ENCODE measurements around the gene PNPLA6.
A peak's percentile ranks its signal among the peaks of the same experiment; 100 is the strongest.

The PNPLA6 gene

DNA sequence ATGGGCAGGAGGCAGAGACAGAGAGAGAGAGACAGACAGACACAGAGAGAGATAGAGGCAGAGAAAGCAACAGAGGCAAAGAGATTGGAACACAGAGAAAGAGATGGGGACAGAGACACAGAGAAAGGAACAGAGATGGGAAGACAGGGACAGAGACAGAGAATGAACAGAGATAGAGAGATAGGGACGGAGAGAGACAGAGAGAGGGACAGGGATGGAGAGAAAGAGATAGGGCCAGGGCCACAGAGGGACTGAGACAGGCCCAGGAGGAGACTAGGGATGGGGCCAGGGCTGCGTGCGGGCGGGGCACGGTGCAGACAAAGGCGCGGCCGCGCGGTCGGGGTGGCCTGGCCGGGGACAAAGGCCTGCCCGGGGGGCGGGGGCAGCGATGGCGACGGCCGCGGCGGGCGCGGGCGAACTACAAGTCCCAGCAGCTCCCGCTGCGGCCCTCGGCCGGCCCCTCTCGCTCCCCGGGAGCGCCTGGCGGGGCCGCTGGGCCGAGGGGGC, 19.8 kb upstream of the PNPLA6 start, which contains the start of gene ZNF358:
Gene ZNF358 (plus strand): TSS at position 459 of the 507 bp plus-strand sequence. CDS start 3,140 bp downstream, outside the sequence.
- peak; percentile 85 for DNase-seq

DNA sequence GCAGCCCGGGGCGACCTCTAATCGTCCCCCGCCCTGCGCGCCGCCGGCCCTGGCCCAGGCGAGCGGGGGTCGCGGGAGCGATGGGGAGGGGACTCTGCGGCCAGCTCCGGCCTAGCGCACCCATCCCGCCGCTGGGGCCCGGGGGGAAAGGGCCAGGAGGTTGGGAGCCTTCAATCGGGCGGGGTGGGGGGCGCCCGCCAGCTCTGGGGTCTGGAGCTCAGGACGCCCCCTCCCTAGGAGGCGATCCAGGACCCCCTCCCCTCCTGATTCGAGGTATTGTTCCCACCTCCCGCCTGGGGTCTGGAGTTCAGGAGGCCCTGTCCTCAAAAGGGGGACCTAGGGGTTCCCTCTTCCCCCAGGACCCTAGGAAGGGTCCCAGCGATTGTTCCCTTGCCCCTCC, 19.2 kb upstream of the PNPLA6 start:
- peak; percentile 36 for DNase-seq

DNA sequence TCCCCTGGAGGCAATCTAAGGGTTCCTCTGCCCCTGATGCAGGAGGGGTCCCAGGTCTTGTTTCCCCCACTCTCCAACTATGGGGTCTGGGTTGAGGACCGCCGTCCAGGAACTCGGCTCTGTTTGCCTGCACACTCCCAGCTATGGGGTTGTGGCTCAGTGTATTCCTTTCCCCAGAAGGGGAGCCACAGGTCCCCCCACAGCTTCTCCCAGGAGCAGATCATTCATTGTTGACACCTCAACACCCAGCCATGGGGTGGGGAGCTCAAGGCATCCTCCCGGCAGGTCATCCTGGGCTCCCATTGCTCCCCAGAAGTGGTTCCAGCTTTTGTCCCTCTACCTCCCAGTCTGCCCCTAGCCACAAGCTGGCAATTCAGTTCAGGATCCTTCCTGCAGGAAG, 18.6 kb upstream of the PNPLA6 start:
- DNase-seq = no peak

- no peak for DNase-seq
These were observed 16.0 kb upstream of the PNPLA6 start for GRCh38 chr19:7519361-7520130.

GRCh38 chr19:7520131-7521051, 15.1 kb upstream of the PNPLA6 start:
- no peak for DNase-seq

GRCh38 chr19:7521551-7522071, 13.9 kb upstream of the PNPLA6 start:
- no peak for DNase-seq

- DNase-seq = peak; percentile 99
These were observed 13.2 kb upstream of the PNPLA6 start, which contains the start of gene MCOLN1 for GRCh38 chr19:7522072-7522922. Gene MCOLN1 (plus strand): TSS chr19:7522624. CDS start chr19:7522751, 127 bp downstream.

- peak; percentile 29 for DNase-seq
These were observed 12.4 kb upstream of the PNPLA6 start for GRCh38 chr19:7522923-7523667.

- DNase-seq = no peak
These were observed 11.0 kb upstream of the PNPLA6 start for GRCh38 chr19:7524523-7524922.

DNA sequence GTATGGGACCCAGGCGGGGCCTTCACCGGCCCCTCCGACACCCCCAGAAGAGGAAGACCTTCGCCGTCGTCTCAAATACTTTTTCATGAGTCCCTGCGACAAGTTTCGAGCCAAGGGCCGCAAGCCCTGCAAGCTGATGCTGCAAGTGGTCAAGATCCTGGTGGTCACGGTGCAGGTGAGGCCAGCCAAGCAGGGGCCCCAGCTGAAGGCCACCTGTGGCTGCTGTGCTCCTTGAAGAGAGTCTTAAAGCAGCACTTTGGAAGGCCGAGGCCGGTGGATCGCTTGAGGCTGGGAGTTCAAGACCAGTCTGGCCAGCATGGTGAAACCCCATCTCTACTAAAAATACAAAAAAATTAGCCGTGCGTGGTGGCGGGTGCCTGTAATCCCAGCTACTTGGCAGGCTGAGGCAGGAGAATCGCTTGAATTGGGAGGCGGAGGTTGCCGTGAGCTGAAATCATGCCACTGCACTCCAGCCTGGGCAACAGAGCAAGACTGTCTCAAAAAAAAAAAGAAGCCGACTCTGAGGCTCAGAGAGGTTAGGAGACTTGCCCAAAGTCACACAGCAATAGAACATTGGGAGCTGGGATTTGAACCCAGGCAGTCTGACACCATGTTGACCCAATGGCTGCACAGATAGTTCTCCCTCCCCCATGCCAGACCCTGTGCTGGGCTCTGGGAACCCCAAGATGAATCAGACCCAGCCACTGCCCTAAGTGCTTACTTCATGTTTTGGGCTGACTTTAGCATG, 10.4 kb upstream of the PNPLA6 start:
- DNase-seq = no peak

DNA sequence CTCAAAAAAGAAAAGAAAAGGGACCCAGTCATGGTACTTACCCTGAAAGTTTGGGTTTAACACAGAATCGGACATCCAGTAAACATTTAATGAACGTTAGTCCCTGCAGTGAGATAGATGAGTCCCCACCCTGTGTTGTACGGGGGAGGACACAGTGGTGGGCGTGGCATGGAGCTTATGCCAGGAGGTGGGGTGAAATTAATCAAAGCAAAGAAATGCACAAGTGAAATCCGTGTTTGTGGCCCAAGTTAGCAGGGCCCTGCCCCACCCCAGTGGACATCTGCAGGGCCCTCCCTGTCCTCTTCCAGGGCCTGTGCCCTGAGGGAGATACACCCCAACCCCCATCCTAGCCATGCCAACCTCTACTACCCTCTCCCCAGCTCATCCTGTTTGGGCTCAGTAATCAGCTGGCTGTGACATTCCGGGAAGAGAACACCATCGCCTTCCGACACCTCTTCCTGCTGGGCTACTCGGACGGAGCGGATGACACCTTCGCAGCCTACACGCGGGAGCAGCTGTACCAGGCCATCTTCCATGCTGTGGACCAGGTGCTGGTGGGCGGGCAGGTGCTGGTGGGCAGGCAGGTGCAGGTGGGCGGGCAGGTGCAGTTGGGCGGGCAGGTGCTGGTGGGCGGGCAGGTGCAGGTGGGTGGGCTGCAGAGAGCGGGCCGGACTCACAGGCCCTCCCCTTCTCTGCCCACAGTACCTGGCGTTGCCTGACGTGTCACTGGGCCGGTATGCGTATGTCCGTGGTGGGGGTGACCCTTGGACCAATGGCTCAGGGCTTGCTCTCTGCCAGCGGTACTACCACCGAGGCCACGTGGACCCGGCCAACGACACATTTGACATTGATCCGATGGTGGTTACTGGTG, 9.2 kb upstream of the PNPLA6 start:
- DNase-seq = no peak

GRCh38 chr19:7527516-7528191, 7.9 kb upstream of the PNPLA6 start:
- DNase-seq = peak; percentile 22

DNA sequence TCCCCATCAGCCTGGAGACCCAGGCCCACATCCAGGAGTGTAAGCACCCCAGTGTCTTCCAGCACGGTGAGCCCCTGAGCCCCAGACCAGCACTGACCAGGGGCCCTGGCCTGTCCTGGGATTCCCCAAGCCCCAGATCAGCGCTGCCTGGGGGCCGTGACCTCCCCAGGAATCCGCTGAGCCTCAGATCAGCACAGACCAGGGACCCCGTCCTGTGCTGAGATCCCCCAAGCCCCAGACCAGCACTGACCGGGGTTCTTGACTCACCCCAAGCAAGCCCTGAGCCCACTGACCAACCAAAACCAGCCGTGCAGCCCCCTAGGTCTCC, 7.4 kb upstream of the PNPLA6 start:
- DNase-seq = no peak

DNA sequence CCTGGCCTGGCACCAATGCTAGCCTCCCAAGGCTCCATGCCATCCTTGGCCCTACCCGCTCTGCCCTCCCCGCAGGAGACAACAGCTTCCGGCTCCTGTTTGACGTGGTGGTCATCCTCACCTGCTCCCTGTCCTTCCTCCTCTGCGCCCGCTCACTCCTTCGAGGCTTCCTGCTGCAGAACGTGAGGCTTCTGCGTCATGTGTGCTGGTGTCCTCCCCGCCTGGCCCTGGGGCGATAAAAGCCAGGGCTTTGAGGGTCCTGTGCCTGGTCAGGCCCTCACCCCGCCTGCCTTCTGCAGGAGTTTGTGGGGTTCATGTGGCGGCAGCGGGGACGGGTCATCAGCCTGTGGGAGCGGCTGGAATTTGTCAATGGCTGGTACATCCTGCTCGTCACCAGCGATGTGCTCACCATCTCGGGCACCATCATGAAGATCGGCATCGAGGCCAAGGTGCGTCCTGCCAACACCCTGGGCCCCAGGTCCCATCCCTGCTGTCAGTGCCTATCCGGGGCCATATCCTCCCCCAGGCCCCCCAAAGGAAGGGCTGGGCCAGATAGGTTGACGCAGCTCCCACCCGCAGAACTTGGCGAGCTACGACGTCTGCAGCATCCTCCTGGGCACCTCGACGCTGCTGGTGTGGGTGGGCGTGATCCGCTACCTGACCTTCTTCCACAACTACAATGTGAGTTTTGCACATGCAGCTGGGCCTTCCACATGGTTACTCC, 6.8 kb upstream of the PNPLA6 start:
- no peak for DNase-seq

- no peak for DNase-seq
These were observed 6.3 kb upstream of the PNPLA6 start for GRCh38 chr19:7529246-7529600.

DNA sequence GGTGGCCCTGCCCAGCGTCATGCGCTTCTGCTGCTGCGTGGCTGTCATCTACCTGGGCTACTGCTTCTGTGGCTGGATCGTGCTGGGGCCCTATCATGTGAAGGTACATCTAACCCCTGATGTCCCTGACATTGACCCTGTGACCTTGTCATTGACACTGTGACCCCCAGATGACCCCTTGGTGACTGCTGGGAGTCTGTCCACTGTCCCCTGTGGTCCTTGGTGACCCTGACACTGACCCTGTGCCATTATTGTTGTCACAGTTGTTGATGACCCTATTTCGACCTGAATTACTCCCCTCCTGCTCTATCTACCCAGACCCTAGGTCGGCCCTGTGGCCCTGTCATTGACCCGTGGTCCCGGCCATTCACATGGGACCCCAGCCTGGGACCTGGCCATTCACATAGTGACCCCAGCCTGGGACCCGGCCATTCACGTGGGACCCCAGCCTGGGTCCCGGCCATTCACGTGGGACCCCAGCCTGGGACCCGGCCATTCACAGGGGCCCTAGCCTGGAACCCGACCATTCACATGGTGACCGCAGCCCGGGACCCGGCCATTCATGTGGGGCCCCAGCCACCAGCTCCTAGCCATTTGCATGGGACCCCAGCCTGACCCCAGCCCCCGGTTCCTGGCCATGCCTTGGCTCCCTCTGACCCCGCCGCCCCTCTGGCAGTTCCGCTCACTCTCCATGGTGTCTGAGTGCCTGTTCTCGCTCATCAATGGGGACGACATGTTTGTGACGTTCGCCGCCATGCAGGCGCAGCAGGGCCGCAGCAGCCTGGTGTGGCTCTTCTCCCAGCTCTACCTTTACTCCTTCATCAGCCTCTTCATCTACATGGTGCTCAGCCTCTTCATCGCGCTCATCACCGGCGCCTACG, 5.7 kb upstream of the PNPLA6 start:
- no peak for DNase-seq

DNA sequence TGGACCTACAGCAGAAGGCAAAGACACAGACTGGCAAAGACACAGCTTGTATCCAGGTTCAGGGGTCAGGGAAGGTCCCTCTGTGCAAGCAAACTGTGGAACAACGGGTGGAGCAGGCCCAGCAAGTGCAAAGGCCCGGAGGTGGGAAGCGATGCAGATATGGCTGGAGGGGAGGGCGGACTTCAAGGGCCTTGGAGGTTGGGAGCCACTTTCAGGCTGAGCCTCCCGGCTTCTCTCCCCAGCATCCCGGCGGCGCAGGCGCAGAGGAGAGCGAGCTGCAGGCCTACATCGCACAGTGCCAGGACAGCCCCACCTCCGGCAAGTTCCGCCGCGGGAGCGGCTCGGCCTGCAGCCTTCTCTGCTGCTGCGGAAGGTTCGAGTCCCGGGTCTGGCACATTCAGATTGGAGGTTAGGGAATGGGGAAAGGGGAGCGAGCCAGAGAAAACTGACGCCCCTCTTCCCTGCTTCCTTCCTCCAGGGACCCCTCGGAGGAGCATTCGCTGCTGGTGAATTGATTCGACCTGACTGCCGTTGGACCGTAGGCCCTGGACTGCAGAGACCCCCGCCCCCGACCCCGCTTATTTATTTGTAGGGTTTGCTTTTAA, 2.1 kb upstream of the PNPLA6 start:
- peak; percentile 81 for DNase-seq
